Neuronal stem cell (in vitro differentiated cells): ENCODE results near the gene OR14A2.
"Not testable (repeated sequence)": the region's sequence is repeated elsewhere in the genome, so short reads cannot be mapped to it uniquely, and the experiment has no call there.

Experiments used
- DNase-seq: peaks from one replicate; pipeline ENCODE4 v3.0.0-alpha.2; 2013; ENCODE audit warnings: low spot score
- H2AFZ ChIP-seq: one replicate; pipeline ENCODE4 v1.6.1; 2013; ENCODE audit warnings: mild to moderate bottlenecking, low read length, inconsistent platforms
- H2AK5ac ChIP-seq: 2 replicates; pipeline ENCODE4 v1.6.1; 2013; ENCODE audit warnings: low read depth, mild to moderate bottlenecking, inconsistent platforms, low read length, moderate library complexity, mixed read lengths
- H2BK120ac ChIP-seq: 2 replicates; pipeline ENCODE4 v1.6.1; 2013; ENCODE audit warnings: low read depth, mild to moderate bottlenecking, inconsistent platforms, low read length, moderate library complexity, mixed read lengths
- H2BK12ac ChIP-seq: one replicate; pipeline ENCODE4 v1.6.1; 2013; ENCODE audit warnings: low read length, inconsistent platforms
- H2BK15ac ChIP-seq: 2 replicates; pipeline ENCODE4 v1.6.1; 2013; ENCODE audit warnings: mild to moderate bottlenecking, low read length, inconsistent platforms, mixed read lengths
- H2BK5ac ChIP-seq: one replicate; pipeline ENCODE4 v1.6.1; 2013; ENCODE audit warnings: inconsistent platforms, mild to moderate bottlenecking, low read length, moderate library complexity
- H3K14ac ChIP-seq: one replicate; pipeline ENCODE4 v1.6.1; 2013; ENCODE audit warnings: low read length, inconsistent platforms
- H3K18ac ChIP-seq: 2 replicates; pipeline ENCODE4 v1.6.1; 2013; ENCODE audit warnings: low read length, inconsistent platforms
- H3K23ac ChIP-seq: 2 replicates; pipeline ENCODE4 v1.6.1; 2013; ENCODE audit warnings: low read depth, mild to moderate bottlenecking, mixed read lengths, low read length, inconsistent platforms; ENCODE audit not compliant: poor library complexity
- H3K27ac ChIP-seq: replicated peaks from 3 replicates; pipeline ENCODE4 v1.5.1; 2013; ENCODE audit warnings: low read length, inconsistent platforms
- H3K27me3 ChIP-seq, 3 experiments: 2 replicates each; pipeline ENCODE4 v1.6.1; 2013; ENCODE audit warnings: low read length in 3 of 3, mild to moderate bottlenecking in 2 of 3, inconsistent platforms in 1 of 3, low read depth in 1 of 3, mixed read lengths in 1 of 3, moderate library complexity in 1 of 3; ENCODE audit not compliant: control insufficient read depth in 3 of 3, insufficient read depth in 3 of 3
- H3K36me3 ChIP-seq, 2 donors: replicated peaks in 1 of 2; 2 replicates each; pipeline ENCODE4 v1.6.1; 2013; ENCODE audit warnings: low read length in 2 of 2; ENCODE audit not compliant: control insufficient read depth in 2 of 2, insufficient read depth in 2 of 2
- H3K4ac ChIP-seq: 2 replicates; pipeline ENCODE4 v1.6.1; 2013; ENCODE audit warnings: inconsistent platforms, mild to moderate bottlenecking, low read length, moderate library complexity
- H3K4me1 ChIP-seq, 2 donors: 1 replicate in 1 of 2; 2 replicates in 1 of 2; pipeline ENCODE4 v1.6.1; 2013; ENCODE audit warnings: low read length in 2 of 2, low read depth in 1 of 2; ENCODE audit not compliant: control insufficient read depth in 2 of 2, insufficient read depth in 1 of 2
- H3K4me2 ChIP-seq: one replicate; pipeline ENCODE4 v1.6.1; 2013; ENCODE audit warnings: mild to moderate bottlenecking, low read length, inconsistent platforms; ENCODE audit not compliant: insufficient read depth, poor library complexity, severe bottlenecking
- H3K4me3 ChIP-seq, 2 donors: 2 replicates each; pipeline ENCODE4 v1.5.1; 2013; ENCODE audit warnings: low read length in 2 of 2, mild to moderate bottlenecking in 2 of 2, inconsistent platforms in 1 of 2, moderate library complexity in 1 of 2
- H3K79me1 ChIP-seq: one replicate; pipeline ENCODE4 v1.6.1; 2013; ENCODE audit warnings: low read depth, mild to moderate bottlenecking, inconsistent platforms, low read length, moderate library complexity
- H3K9ac ChIP-seq: one replicate; pipeline ENCODE4 v1.6.1; 2013; ENCODE audit warnings: mild to moderate bottlenecking, low read depth, low read length, inconsistent platforms; ENCODE audit not compliant: poor library complexity
- H3K9me3 ChIP-seq, 2 donors: replicated peaks in 1 of 2; 2 replicates each; pipeline versions ENCODE3 to v1.6.1; 2013; ENCODE audit warnings: low read length in 2 of 2, mild to moderate bottlenecking in 2 of 2, inconsistent platforms in 1 of 2, low read depth in 1 of 2, mixed read lengths in 1 of 2, moderate library complexity in 1 of 2; ENCODE audit not compliant: control insufficient read depth in 2 of 2, insufficient read depth in 1 of 2
- H4K8ac ChIP-seq: one replicate; pipeline ENCODE4 v1.6.1; 2013; ENCODE audit warnings: low read depth, mild to moderate bottlenecking, inconsistent platforms, low read length, moderate library complexity
- H4K91ac ChIP-seq: one replicate; pipeline ENCODE4 v1.6.1; 2013; ENCODE audit warnings: low read length, low read depth, mild to moderate bottlenecking, inconsistent platforms; ENCODE audit not compliant: poor library complexity
- WGBS, 2 donors: extraction: QIAGEN DNeasy Blood & Tissue Kit; methylation state at CpG; one replicate each; pipeline ENCODE4 v1.1.7; 2013; ENCODE audit warnings: missing lambda C conversion rate in 2 of 2, mixed read lengths in 1 of 2; ENCODE audit not compliant: insufficient read length in 2 of 2, insufficient replicate concordance in 1 of 2; ENCODE audit errors: extremely low coverage in 2 of 2; 5-methylcytosine and 5-hydroxymethylcytosine counted together

OR14A2 gene

DNA sequence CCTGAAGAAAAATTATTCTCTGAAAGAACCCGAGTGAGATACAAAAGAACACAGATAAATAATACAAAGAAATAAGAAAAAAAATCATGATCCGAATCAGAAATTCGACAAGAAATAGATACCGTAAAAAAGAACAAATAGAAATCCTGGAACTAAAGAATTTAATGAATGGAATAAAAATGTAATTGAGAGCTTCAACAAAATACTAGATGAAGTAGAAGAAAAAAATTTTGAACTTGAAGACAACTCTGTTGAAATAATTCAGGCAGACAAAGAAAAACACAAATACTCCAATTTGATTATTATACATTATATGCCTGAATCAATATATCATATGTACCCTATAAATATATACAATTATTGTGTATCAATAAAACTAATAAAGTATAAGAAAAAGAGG is 26.7 kb downstream of the OR14A2 start:
- no peaks in the 10 kb centered on the region for H3K36me3 ChIP-seq
- no peak overlapping the region for H2AK5ac ChIP-seq
- H3K9ac ChIP-seq: no peak overlapping the region
- no peaks in the 10 kb centered on the region for H3K27me3 ChIP-seq
- H3K4me3 ChIP-seq: no peak overlapping the region
- H3K23ac ChIP-seq: no peak overlapping the region
- no peaks in the 10 kb centered on the region for H3K4me1 ChIP-seq
- no peak overlapping the region for H3K4ac ChIP-seq
- no peaks in the 10 kb centered on the region for H3K79me1 ChIP-seq
- H2BK5ac ChIP-seq: no peak overlapping the region
- H2BK12ac ChIP-seq: no peak overlapping the region
- no peak for DNase-seq
- H2BK120ac ChIP-seq: no peak overlapping the region
- peaks cover 0 to 3% of the 10 kb centered on the region in 2 donors for H3K9me3 ChIP-seq
- no CpG with 5 or more reads among the region's 4 CpGs for WGBS, 2 donors
- no peak overlapping the region for H3K14ac ChIP-seq
- H4K91ac ChIP-seq: no peak overlapping the region
- H3K4me2 ChIP-seq: no peak overlapping the region
- no peak overlapping the region for H2AFZ ChIP-seq
- no peak overlapping the region for H3K27ac ChIP-seq
- no peak overlapping the region for H2BK15ac ChIP-seq
- H3K18ac ChIP-seq: no peak overlapping the region
- H4K8ac ChIP-seq: no peak overlapping the region

DNA sequence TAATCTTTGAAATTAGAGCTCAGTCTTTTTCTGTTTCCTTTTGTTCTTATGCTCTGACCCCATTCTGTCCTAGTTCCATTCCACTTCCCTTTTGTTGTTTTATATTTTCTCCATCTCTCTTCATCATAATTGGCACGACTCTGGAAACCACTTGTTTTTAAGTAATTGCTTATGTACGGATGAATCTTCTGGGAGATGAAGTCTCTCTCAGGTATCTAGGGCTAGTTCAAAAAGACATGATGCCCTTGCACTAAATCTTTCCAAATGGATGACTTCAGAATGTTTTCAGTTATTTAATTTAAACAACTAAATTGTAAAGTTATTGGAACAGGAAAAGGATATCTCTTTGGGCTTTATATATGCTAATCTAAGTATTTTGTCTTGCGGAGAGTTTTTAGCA is 31.4 kb downstream of the OR14A2 start, which contains the start of gene OR6F1:
TSS of gene OR6F1 (minus strand) at position 101 of the 400 bp plus-strand sequence. CDS start 3,891 bp downstream, outside the sequence.
- H3K14ac ChIP-seq: no peak within 1 kb of the TSS
- no peak within 1 kb of the TSS for H3K4me3 ChIP-seq
- no peak within 1 kb of the TSS for H2AFZ ChIP-seq
- DNase-seq: no peak
- no peak within 1 kb of the TSS for H2AK5ac ChIP-seq
- no peak within 1 kb of the TSS for H2BK120ac ChIP-seq
- no peak within 1 kb of the TSS for H2BK15ac ChIP-seq
- WGBS, 2 donors: no CpG with 5 or more reads among the region's 3 CpGs
- no peak within 1 kb of the TSS for H3K27ac ChIP-seq
- H3K23ac ChIP-seq: no peak within 1 kb of the TSS
- no peak within 1 kb of the TSS for H2BK12ac ChIP-seq
- H3K36me3 ChIP-seq: no peaks in the 10 kb centered on the region
- H4K8ac ChIP-seq: no peak within 1 kb of the TSS
- no peaks in the 10 kb centered on the region for H3K4me1 ChIP-seq
- H3K4me2 ChIP-seq: no peak within 1 kb of the TSS
- H3K79me1 ChIP-seq: no peaks in the 10 kb centered on the region
- no peak within 1 kb of the TSS for H4K91ac ChIP-seq
- H3K4ac ChIP-seq: no peak within 1 kb of the TSS
- no peak within 1 kb of the TSS for H3K9ac ChIP-seq
- peaks cover 0 to 3% of the 10 kb centered on the region in 2 donors for H3K9me3 ChIP-seq
- H3K18ac ChIP-seq: no peak within 1 kb of the TSS
- no peak within 1 kb of the TSS for H2BK5ac ChIP-seq
- no peaks in the 10 kb centered on the region for H3K27me3 ChIP-seq

DNA sequence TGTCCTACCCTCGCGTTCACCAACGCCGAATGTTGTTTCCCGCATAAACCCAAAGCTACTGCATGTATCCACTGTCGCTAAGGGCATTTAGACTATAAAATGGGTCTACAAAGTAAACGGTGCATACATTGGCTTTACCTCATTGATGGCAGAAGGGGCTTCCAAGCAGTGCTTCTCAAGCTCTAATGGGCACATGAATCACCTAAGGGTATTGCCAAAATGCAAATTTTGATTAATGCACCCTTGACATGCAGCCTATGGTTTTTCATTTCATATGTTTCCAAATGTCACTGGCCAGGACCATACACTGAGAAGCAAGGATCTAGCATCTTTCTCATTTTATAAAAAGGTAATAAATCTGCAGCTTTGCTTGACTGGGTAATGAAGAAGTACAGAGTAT is 34.2 kb downstream of the OR14A2 start:
- Histone ChIP-seq H3K9me3 (no peaks in the 10 kb centered on the region), H3K27me3 (no peaks in the 10 kb centered on the region)

DNA sequence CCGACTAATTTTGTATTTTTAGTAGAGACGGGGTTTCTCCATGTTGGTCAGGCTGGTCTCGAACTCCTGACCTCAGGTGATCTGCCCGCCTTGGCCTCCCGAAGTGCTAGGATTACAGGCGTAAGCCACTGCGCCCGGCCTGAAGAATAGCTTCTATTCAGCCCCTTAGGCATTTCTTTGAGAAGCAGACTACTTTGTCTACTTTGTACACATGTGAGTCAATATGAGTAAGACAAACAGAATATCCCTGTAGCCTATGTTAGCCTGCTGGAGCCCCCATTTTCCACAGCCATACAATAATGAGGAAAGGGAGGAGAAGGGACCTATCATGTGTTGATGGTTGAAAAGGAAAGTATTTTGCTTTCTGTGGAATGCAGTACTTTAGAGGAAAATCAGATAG is 37.3 kb downstream of the OR14A2 start:
- not testable (repeated sequence) for H3K4me1 ChIP-seq, H3K27me3 ChIP-seq, H2BK12ac ChIP-seq, H2AFZ ChIP-seq, H2AK5ac ChIP-seq, H3K4ac ChIP-seq, H3K14ac ChIP-seq, H2BK5ac ChIP-seq, H3K79me1 ChIP-seq, H4K91ac ChIP-seq, H3K23ac ChIP-seq, H4K8ac ChIP-seq, H2BK15ac ChIP-seq, H3K27ac ChIP-seq, DNase-seq, H3K4me3 ChIP-seq, H2BK120ac ChIP-seq, H3K18ac ChIP-seq, H3K36me3 ChIP-seq, H3K9ac ChIP-seq, H3K4me2 ChIP-seq, H3K9me3 ChIP-seq
- WGBS, 2 donors: no CpG with 5 or more reads among the region's 8 CpGs

More for the DNA sequence above, 34.2 kb downstream of the OR14A2 start:
- H2AK5ac ChIP-seq: no peak overlapping the region
- no peaks in the 10 kb centered on the region for H3K36me3 ChIP-seq
- WGBS, 2 donors: no CpG with 5 or more reads among the region's 7 CpGs
- H2AFZ ChIP-seq: no peak overlapping the region
- H3K4me3 ChIP-seq: no peak overlapping the region
- H3K4me2 ChIP-seq: peak overlapping the region; percentile 11
- no peak overlapping the region for H2BK15ac ChIP-seq
- H3K18ac ChIP-seq: no peak overlapping the region
- no peak overlapping the region for H3K27ac ChIP-seq
- H3K9ac ChIP-seq: no peak overlapping the region
- H3K14ac ChIP-seq: no peak overlapping the region
- no peak for DNase-seq
- H3K79me1 ChIP-seq: no peaks in the 10 kb centered on the region
- no peak overlapping the region for H4K91ac ChIP-seq
- no peaks in the 10 kb centered on the region for H3K4me1 ChIP-seq
- H3K4ac ChIP-seq: no peak overlapping the region
- H3K23ac ChIP-seq: no peak overlapping the region
- no peak overlapping the region for H2BK5ac ChIP-seq
- no peak overlapping the region for H4K8ac ChIP-seq
- no peak overlapping the region for H2BK12ac ChIP-seq
- H2BK120ac ChIP-seq: no peak overlapping the region
